Brain microvascular endothelial cell (primary cell): ENCODE measurements around the gene ZWILCH.
"Not testable (repeated sequence)": the region's sequence is repeated elsewhere in the genome, so short reads cannot be mapped to it uniquely, and the experiment has no call there.

Experiments
- DNase-seq: peaks from one replicate; pipeline ENCODE4 v3.0.0-alpha.2; 2020
- H3K27ac ChIP-seq: fragments of 250-450 bp; sonication (Bioruptor Pico); 2 replicates; pipeline ENCODE4 v1.5.1; 2020; ENCODE audit warnings: mild to moderate bottlenecking, moderate library complexity
- H3K27me3 ChIP-seq: fragments of 250-450 bp; sonication (Bioruptor Pico); replicated peaks from 2 replicates; pipeline ENCODE4 v1.5.1; 2020; ENCODE audit warnings: mild to moderate bottlenecking
- H3K36me3 ChIP-seq: fragments of 250-450 bp; sonication (Bioruptor Pico); replicated peaks from 2 replicates; pipeline ENCODE4 v1.5.1; 2020; ENCODE audit warnings: mild to moderate bottlenecking
- H3K4me3 ChIP-seq: 2 replicates; pipeline ENCODE4 v1.5.1; 2011; ENCODE audit warnings: low read depth, mild to moderate bottlenecking, control low read depth, low read length, moderate library complexity
- CTCF ChIP-seq: IDR thresholded peaks from 2 replicates; pipeline ENCODE4 v1.5.1; 2011; ENCODE audit warnings: low read depth, mild to moderate bottlenecking, moderate library complexity, low read length, control low read depth, inconsistent platforms; ENCODE audit errors: missing control alignments
- in situ Hi-C: cut with HindIII; loops from 2 replicates; pipeline ENCODE4 v1.10.0; 2017; ENCODE audit warnings: low sequenced_read_pairs, low pct_ligation_motif_present

Gene ZWILCH

GRCh38 chr15:66504563-66505429 lies at the start of gene ZWILCH, which contains the start of gene RPL4:
TSS of gene ZWILCH (plus strand) at chr15:66505326. CDS start at chr15:66505339, 13 bp downstream.
TSS of gene RPL4 (minus strand) at chr15:66504855. CDS start at chr15:66504790, 65 bp downstream.
- Histone ChIP-seq H3K36me3 (peaks cover 35% of the 10 kb centered on the region), H3K27me3 (no peaks in the 10 kb centered on the region), H3K27ac (peak within 1 kb of the TSS; percentile 96), H3K4me3 (peak within 1 kb of the TSS; percentile 68)
- TF ChIP-seq CTCF: no peak
- in situ Hi-C loops: no loop called here
- peak; percentile 73 for DNase-seq

DNA sequence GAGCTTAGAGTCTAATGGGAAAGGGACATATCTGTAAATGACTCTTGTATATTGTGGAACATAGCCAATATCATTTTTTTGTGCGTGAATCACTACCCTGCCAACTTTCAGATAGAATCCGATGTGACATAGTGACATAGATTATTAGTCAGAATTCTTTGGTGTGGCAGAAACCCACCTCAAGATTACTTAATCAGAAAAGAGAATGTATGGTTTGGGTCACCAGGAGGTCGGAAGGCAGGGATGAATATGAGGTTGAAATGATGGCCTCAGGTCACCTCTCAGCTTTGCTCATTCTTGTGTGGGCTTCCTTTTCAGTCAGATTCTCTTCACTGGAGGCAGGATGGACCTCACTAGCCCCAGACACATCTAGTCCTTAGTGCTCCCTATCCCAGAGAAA lies 48.9 kb upstream of the ZWILCH start:
- H3K27ac ChIP-seq: no peak overlapping the region
- in situ Hi-C loops: no loop called here
- no peak overlapping the region for H3K4me3 ChIP-seq
- no peaks in the 10 kb centered on the region for H3K27me3 ChIP-seq
- DNase-seq: peak; percentile 21
- TF ChIP-seq CTCF: no peak
- H3K36me3 ChIP-seq: peaks cover 5% of the 10 kb centered on the region

- no peaks in the 10 kb centered on the region for H3K27me3 ChIP-seq
- peak; percentile 30 for DNase-seq
- in situ Hi-C loops: no loop called here
- no peak overlapping the region for H3K27ac ChIP-seq
- H3K36me3 ChIP-seq: no peaks in the 10 kb centered on the region
- no peak for TF ChIP-seq CTCF
- no peak overlapping the region for H3K4me3 ChIP-seq
Observed at GRCh38 chr15:66459818-66460615, 45.1 kb upstream of the ZWILCH start.

DNA sequence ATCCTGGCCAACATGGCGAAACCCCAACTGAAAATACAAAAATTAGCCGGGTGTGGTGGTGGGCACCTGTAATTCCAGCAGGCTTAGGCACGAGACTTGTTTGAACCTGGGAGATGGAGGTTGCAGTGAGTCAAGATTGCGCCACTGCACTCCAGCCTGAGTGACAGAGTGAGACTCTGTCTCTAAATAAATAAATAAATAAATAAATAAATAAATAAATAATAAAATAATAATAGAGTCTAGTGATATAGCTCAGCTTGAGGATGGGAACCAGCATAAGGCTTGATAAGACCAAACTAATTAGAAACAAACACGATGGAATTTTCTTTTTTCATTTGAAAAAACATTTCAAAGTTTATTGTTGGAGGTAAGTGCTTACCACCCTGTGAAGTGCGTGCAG lies 43.8 kb upstream of the ZWILCH start:
- H3K27ac ChIP-seq, H3K27me3 ChIP-seq, H3K36me3 ChIP-seq, in situ Hi-C loops, DNase-seq, H3K4me3 ChIP-seq: not testable (repeated sequence)

DNA sequence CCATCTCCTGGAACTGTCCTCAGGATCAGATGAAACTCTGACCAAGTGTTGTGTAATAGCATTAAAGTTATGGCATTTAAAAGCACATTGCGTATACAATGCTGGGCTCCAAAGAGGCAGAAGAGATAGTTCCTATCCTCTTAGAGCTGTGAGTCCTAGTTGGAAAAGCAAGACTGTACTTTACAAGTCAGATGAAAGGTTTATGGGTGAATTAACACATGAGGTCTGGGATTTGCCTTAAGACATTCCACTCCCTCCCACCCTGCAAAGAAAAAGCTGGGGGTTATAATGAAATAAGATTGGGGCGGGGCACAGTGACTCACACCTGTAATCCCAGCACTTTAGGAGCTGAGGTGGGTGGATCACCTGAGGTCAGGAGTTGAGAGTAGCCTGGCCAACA lies 43.2 kb upstream of the ZWILCH start:
- Histone ChIP-seq H3K36me3 (no peaks in the 10 kb centered on the region), H3K27me3 (no peaks in the 10 kb centered on the region), H3K4me3 (no peak overlapping the region), H3K27ac (no peak overlapping the region)
- in situ Hi-C loops: no loop called here
- no peak for TF ChIP-seq CTCF
- no peak for DNase-seq

DNA sequence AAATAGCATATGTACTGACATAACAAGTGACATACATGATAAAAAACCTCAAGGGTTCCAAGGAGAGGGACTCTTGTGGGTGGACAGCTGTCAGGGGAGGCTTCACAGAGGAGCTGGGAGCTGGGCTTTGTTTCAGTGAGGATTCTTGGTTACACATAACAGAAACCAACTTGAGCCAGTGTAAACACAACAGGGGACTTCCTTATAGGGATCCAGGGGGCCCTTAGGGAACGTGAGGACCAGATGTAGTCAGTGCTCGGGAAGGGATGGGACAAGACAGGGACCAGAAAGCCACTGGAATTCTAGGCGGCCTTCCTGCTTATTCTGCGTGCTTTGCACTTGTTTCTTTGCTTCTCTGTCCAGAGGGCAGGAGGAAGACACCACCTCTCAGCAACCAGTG lies 42.5 kb upstream of the ZWILCH start:
- in situ Hi-C loops: no loop called here
- H3K27ac ChIP-seq: no peak overlapping the region
- H3K27me3 ChIP-seq: no peaks in the 10 kb centered on the region
- H3K4me3 ChIP-seq: no peak overlapping the region
- H3K36me3 ChIP-seq: no peaks in the 10 kb centered on the region
- TF ChIP-seq CTCF: no peak
- no peak for DNase-seq

DNA sequence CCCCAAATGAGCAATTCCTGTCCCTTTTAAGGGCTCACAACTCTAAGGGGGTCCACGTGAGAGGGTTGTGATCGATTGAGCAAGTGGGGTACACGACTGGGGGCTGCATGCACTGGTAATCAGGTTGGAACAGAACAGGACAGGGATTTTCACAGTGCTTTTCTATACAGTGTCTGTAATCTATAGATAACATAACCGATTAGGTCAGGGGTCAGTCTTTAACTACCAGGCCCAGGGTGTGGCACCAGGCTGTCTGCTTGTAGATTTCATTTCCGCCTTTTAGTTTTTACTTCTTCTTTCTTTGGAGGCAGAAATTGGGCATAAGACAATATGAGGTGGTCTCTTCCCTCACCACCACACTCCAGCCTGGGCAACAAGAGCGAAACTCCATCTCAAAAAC lies 39.8 kb upstream of the ZWILCH start:
- DNase-seq, H3K27me3 ChIP-seq, H3K4me3 ChIP-seq, in situ Hi-C loops, H3K27ac ChIP-seq, H3K36me3 ChIP-seq: not testable (repeated sequence)

- H3K36me3 ChIP-seq, in situ Hi-C loops, H3K27me3 ChIP-seq, H3K27ac ChIP-seq, H3K4me3 ChIP-seq, DNase-seq: not testable (repeated sequence)
Observed at GRCh38 chr15:66467162-66468040, 37.7 kb upstream of the ZWILCH start.
